Measurements from ENCODE around the gene SUV39H1.
A peak's percentile ranks its signal among the peaks of the same experiment; 100 is the strongest.
"Not testable (repeated sequence)": the region's sequence is repeated elsewhere in the genome, so short reads cannot be mapped to it uniquely, and the experiment has no call there.

SUV39H1 gene

GRCh38 chrX:48684134-48684533 is 12.4 kb upstream of the SUV39H1 start:
- peak overlapping the region; percentile 73 for H3K27ac ChIP-seq
- peak overlapping the region; percentile 66 for H3K4me3 ChIP-seq
- H3K9ac ChIP-seq = peak overlapping the region; percentile 71
- H3K4me2 ChIP-seq = peak overlapping the region; percentile 81
- peaks cover 35% of the 10 kb centered on the region for H3K36me3 ChIP-seq
- peaks cover 46% of the 10 kb centered on the region for H3K27me3 ChIP-seq
- H3K4me1 ChIP-seq = peaks cover 28% of the 10 kb centered on the region
- no peaks in the 10 kb centered on the region for H3K9me3 ChIP-seq
- peaks cover 18% of the 10 kb centered on the region; the same call in 1 of the 2 replicates for H4K20me1 ChIP-seq
- TF ChIP-seq Cebpa-rat (IDR thresholded peaks at IDR 0.05) = no peak

- peaks cover 28% of the 10 kb centered on the region for H3K4me1 ChIP-seq
- no peaks in the 10 kb centered on the region for H3K9me3 ChIP-seq
- H3K4me3 ChIP-seq = no peak overlapping the region
- peaks cover 18% of the 10 kb centered on the region; the same call in 1 of the 2 replicates for H4K20me1 ChIP-seq
- no peak overlapping the region for H3K27ac ChIP-seq
- H3K9ac ChIP-seq = no peak overlapping the region
- H3K36me3 ChIP-seq = peaks cover 46% of the 10 kb centered on the region
- no peak overlapping the region for H3K4me2 ChIP-seq
- peaks cover 33% of the 10 kb centered on the region for H3K27me3 ChIP-seq
- no peak for TF ChIP-seq Cebpa-rat (IDR thresholded peaks at IDR 0.05)
Measured at GRCh38 chrX:48685416-48685815, 11.1 kb upstream of the SUV39H1 start.

GRCh38 chrX:48688531-48689150 is 7.9 kb upstream of the SUV39H1 start:
- Histone ChIP-seq H3K9ac (no peak overlapping the region), H3K27me3 (peaks cover 24% of the 10 kb centered on the region), H3K4me3 (no peak overlapping the region), H3K4me1 (peaks cover 19% of the 10 kb centered on the region), H3K27ac (no peak overlapping the region), H3K4me2 (no peak overlapping the region), H3K36me3 (peaks cover 48% of the 10 kb centered on the region), H4K20me1 (peaks cover 18% of the 10 kb centered on the region; the same call in 1 of the 2 replicates), H3K9me3 (no peaks in the 10 kb centered on the region)
- TF ChIP-seq Cebpa-rat (IDR thresholded peaks at IDR 0.05) = no peak

GRCh38 chrX:48689208-48689920 is 7.2 kb upstream of the SUV39H1 start:
- no peak for TF ChIP-seq Cebpa-rat (IDR thresholded peaks at IDR 0.05)
- Histone ChIP-seq H3K4me3 (no peak overlapping the region), H3K4me1 (peaks cover 13% of the 10 kb centered on the region)

GRCh38 chrX:48691746-48692145 is 4.8 kb upstream of the SUV39H1 start:
- peaks cover 11% of the 10 kb centered on the region; the same call in 1 of the 2 replicates for H4K20me1 ChIP-seq
- H3K27ac ChIP-seq = not testable (repeated sequence)

More at GRCh38 chrX:48689208-48689920, 7.2 kb upstream of the SUV39H1 start:
- Histone ChIP-seq H3K27ac (no peak overlapping the region), H3K9ac (no peak overlapping the region), H3K36me3 (peaks cover 48% of the 10 kb centered on the region), H4K20me1 (peaks cover 18% of the 10 kb centered on the region; the same call in 1 of the 2 replicates), H3K4me2 (no peak overlapping the region), H3K9me3 (no peaks in the 10 kb centered on the region), H3K27me3 (peaks cover 19% of the 10 kb centered on the region)

GRCh38 chrX:48694776-48695533 is 1.6 kb upstream of the SUV39H1 start:
- Histone ChIP-seq H3K4me2 (no peak overlapping the region), H3K27ac (no peak overlapping the region), H3K4me3 (no peak overlapping the region), H3K9me3 (no peaks in the 10 kb centered on the region), H3K27me3 (peaks cover 38% of the 10 kb centered on the region), H3K4me1 (peaks cover 17% of the 10 kb centered on the region), H3K36me3 (peaks cover 19% of the 10 kb centered on the region), H3K9ac (no peak overlapping the region), H4K20me1 (no peaks in the 10 kb centered on the region; the same call in 1 of the 2 replicates)
- no peak for TF ChIP-seq Cebpa-rat (IDR thresholded peaks at IDR 0.05)

More at GRCh38 chrX:48691746-48692145, 4.8 kb upstream of the SUV39H1 start:
- H3K4me1 ChIP-seq, H3K4me2 ChIP-seq, H3K9me3 ChIP-seq, H3K9ac ChIP-seq, H3K4me3 ChIP-seq: not testable (repeated sequence)
- peaks cover 24% of the 10 kb centered on the region for H3K27me3 ChIP-seq
- peaks cover 33% of the 10 kb centered on the region for H3K36me3 ChIP-seq

- no peaks in the 10 kb centered on the region for H3K9me3 ChIP-seq
- peaks cover 38% of the 10 kb centered on the region for H3K27me3 ChIP-seq
- peaks cover 19% of the 10 kb centered on the region for H3K36me3 ChIP-seq
- H3K4me3 ChIP-seq = 0 out of 2 replicates have a peak overlapping the region, but pooled peaks have one; percentile 72
- H4K20me1 ChIP-seq = peaks cover 4% of the 10 kb centered on the region; the same call in 1 of the 2 replicates
- no peak overlapping the region; the same call in 1 of the 2 replicates for H3K27ac ChIP-seq
- H3K4me1 ChIP-seq = peaks cover 17% of the 10 kb centered on the region
- H3K4me2 ChIP-seq = peak overlapping the region; percentile 86
- peak overlapping the region; percentile 79 for H3K9ac ChIP-seq
- TF ChIP-seq Cebpa-rat (IDR thresholded peaks at IDR 0.05) = no peak
Measured at GRCh38 chrX:48695534-48695896, 1.0 kb upstream of the SUV39H1 start.

GRCh38 chrX:48695925-48696300 is 621 bp upstream of the SUV39H1 start:
- H3K4me3 ChIP-seq = peak overlapping the region; percentile 72
- peak overlapping the region; percentile 86 for H3K4me2 ChIP-seq
- peaks cover 17% of the 10 kb centered on the region for H3K4me1 ChIP-seq
- peaks cover 8% of the 10 kb centered on the region; the same call in 1 of the 2 replicates for H4K20me1 ChIP-seq
- peak overlapping the region; percentile 79 for H3K9ac ChIP-seq
- H3K27ac ChIP-seq = peak overlapping the region; percentile 88
- no peak for TF ChIP-seq Cebpa-rat (IDR thresholded peaks at IDR 0.05)
- peaks cover 39% of the 10 kb centered on the region for H3K27me3 ChIP-seq
- H3K9me3 ChIP-seq = no peaks in the 10 kb centered on the region
- H3K36me3 ChIP-seq = peaks cover 22% of the 10 kb centered on the region

GRCh38 chrX:48696909-48697727 is 584 bp downstream of the SUV39H1 start:
- Histone ChIP-seq H3K4me1 (peaks cover 17% of the 10 kb centered on the region), H3K27ac (peak overlapping the region; percentile 88), H3K4me2 (peak overlapping the region; percentile 73), H3K9me3 (no peaks in the 10 kb centered on the region), H3K27me3 (peaks cover 51% of the 10 kb centered on the region), H3K4me3 (peak overlapping the region; percentile 72), H4K20me1 (peaks cover 20% of the 10 kb centered on the region), H3K9ac (peak overlapping the region; percentile 79), H3K36me3 (peaks cover 34% of the 10 kb centered on the region)
- TF ChIP-seq Cebpa-rat (IDR thresholded peaks at IDR 0.05) = no peak

Data from BLaER1 (cell line).